Neural cell (in vitro differentiated cells): ENCODE data around the gene TTC21A. TPM values are rescaled to one million over a fixed set of nuclear protein-coding genes. Genes with fewer than 3 reads are reported as not detected.

ENCODE experiments used
- H2AFZ ChIP-seq: fragments of 200-600, 300-800 bp; sonication (generic), shearing (Covaris generic); 2 replicates; pipeline ENCODE4 v1.6.0; 2014; ENCODE audit warnings: low read depth, mild to moderate bottlenecking, antibody characterized with exemption, low read length, moderate library complexity
- H3F3A ChIP-seq: fragments of 200-600 bp; shearing (Covaris generic); 2 replicates; pipeline ENCODE4 v1.6.1; 2016; ENCODE audit warnings: mild to moderate bottlenecking, moderate library complexity, mixed read lengths, antibody characterized with exemption, low read length; ENCODE audit not compliant: insufficient read depth, poor library complexity, severe bottlenecking
- H3K27ac ChIP-seq: fragments of 200-600, 300-800 bp; sonication (generic), shearing (Covaris generic); 2 replicates; pipeline ENCODE4 v1.5.1; 2014; ENCODE audit warnings: mild to moderate bottlenecking, low read length, moderate library complexity
- H3K27me3 ChIP-seq: fragments of 300-800, 200-600 bp; sonication (generic), shearing (Covaris generic); 2 replicates; pipeline ENCODE4 v1.6.0; 2014; ENCODE audit warnings: mild to moderate bottlenecking, low read depth, low read length, moderate library complexity; ENCODE audit not compliant: insufficient read depth
- H3K36me3 ChIP-seq: fragments of 300-800, 200-600 bp; sonication (generic), shearing (Covaris generic); 2 replicates; pipeline ENCODE4 v1.5.1; 2014; ENCODE audit warnings: mild to moderate bottlenecking, antibody characterized with exemption, low read length, moderate library complexity; ENCODE audit not compliant: insufficient read depth
- H3K4me2 ChIP-seq: fragments of 300-800, 200-600 bp; sonication (generic), shearing (Covaris generic); 2 replicates; pipeline ENCODE4 v1.6.0; 2014; ENCODE audit warnings: mild to moderate bottlenecking, low read length
- H3K4me3 ChIP-seq: fragments of 300-800, 200-600 bp; sonication (generic), shearing (Covaris generic); 2 replicates; pipeline ENCODE4 v1.5.1; 2014; ENCODE audit warnings: mild to moderate bottlenecking, low read length, moderate library complexity
- H3K79me2 ChIP-seq: fragments of 200-600 bp; shearing (Covaris generic); replicated peaks from 2 replicates; pipeline ENCODE4 v1.6.0; 2014; ENCODE audit warnings: mild to moderate bottlenecking, low read length, moderate library complexity; ENCODE audit not compliant: insufficient read depth
- H3K9ac ChIP-seq: fragments of 300-800, 200-600 bp; sonication (generic), shearing (Covaris generic); 2 replicates; pipeline ENCODE4 v1.6.1; 2016; ENCODE audit warnings: mild to moderate bottlenecking, low read length, mixed read lengths
- H3K9me2 ChIP-seq: fragments of 200-600 bp; shearing (Covaris generic); 2 replicates; pipeline ENCODE4 v1.6.1; 2016; ENCODE audit warnings: mild to moderate bottlenecking, low read length, mixed read lengths; ENCODE audit not compliant: insufficient read depth
- H3K9me3 ChIP-seq: fragments of 200-600, 300-800 bp; sonication (generic), shearing (Covaris generic); 2 replicates; pipeline ENCODE4 v1.6.1; 2016; ENCODE audit warnings: mild to moderate bottlenecking, mixed run types, low read length, moderate library complexity, mixed read lengths
- H4K20me1 ChIP-seq: fragments of 200-600 bp; shearing (Covaris generic); 2 replicates; pipeline ENCODE4 v1.6.1; 2016; ENCODE audit warnings: mild to moderate bottlenecking, mixed run types; ENCODE audit not compliant: insufficient read depth
- CTCF ChIP-seq: fragments of 450-650 bp; IDR thresholded peaks from 2 replicates; pipeline ENCODE4 v1.5.1; 2014; ENCODE audit warnings: antibody characterized with exemption, mild to moderate bottlenecking, moderate library complexity; ENCODE audit not compliant: poor library complexity, severe bottlenecking
- EP300 ChIP-seq: fragments of 450-650 bp; conservative IDR thresholded peaks from 2 replicates; pipeline ENCODE4 v1.6.1; 2014; ENCODE audit warnings: antibody characterized with exemption, mild to moderate bottlenecking, moderate library complexity; ENCODE audit not compliant: poor library complexity, severe bottlenecking
- EZH2 ChIP-seq: fragments of 200-600, 300-800 bp; shearing (Covaris generic), sonication (generic); IDR thresholded peaks from 2 replicates; pipeline ENCODE4 v1.6.1; 2014; ENCODE audit warnings: antibody characterized with exemption, low read length, borderline replicate concordance, mild to moderate bottlenecking; ENCODE audit not compliant: insufficient read depth, poor library complexity, severe bottlenecking
- MXI1 ChIP-seq: fragments of 450-650 bp; conservative IDR thresholded peaks from 2 replicates; pipeline ENCODE4 v1.6.1; 2014; ENCODE audit warnings: antibody characterized with exemption, mild to moderate bottlenecking; ENCODE audit not compliant: poor library complexity, severe bottlenecking
- POLR2AphosphoS5 ChIP-seq: IDR thresholded peaks from 2 replicates; pipeline ENCODE4 v1.6.1; 2012
- RAD21 ChIP-seq: fragments of 450-650 bp; conservative IDR thresholded peaks from 2 replicates; pipeline ENCODE4 v1.6.1; 2014; ENCODE audit warnings: antibody characterized with exemption, mild to moderate bottlenecking, moderate library complexity
- REST ChIP-seq: IDR thresholded peaks from 2 replicates; pipeline ENCODE4 v1.6.1; 2012; ENCODE audit warnings: borderline replicate concordance
- SMC3 ChIP-seq: fragments of 450-650 bp; conservative IDR thresholded peaks from 2 replicates; pipeline ENCODE4 v1.6.1; 2014; ENCODE audit warnings: antibody characterized with exemption, mild to moderate bottlenecking, moderate library complexity; ENCODE audit not compliant: poor library complexity
- TAF1 ChIP-seq: IDR thresholded peaks from 2 replicates; pipeline ENCODE4 v1.6.1; 2012; ENCODE audit warnings: low read depth
- polyA plus RNA-seq: library from polyadenylated mRNA; depleted of rRNA; stranded (reverse); fragments of >200 nt; gene quantifications from 2 replicates; pipeline ENCODE4 v1.2.3, GENCODE V29; 2014

TTC21A gene
- polyA plus RNA-seq, 1 donor from 2014 or later = 6.2 TPM

GRCh38 chr3:39088456-39088855, 19.0 kb upstream of the TTC21A start:
- H3K9me2 ChIP-seq = no peaks in the 10 kb centered on the region
- H3K27ac ChIP-seq = no peak overlapping the region
- H2AFZ ChIP-seq = no peak overlapping the region
- no peak overlapping the region for H3K4me3 ChIP-seq
- H3K36me3 ChIP-seq = peaks cover 15% of the 10 kb centered on the region
- no peaks in the 10 kb centered on the region for H3K9me3 ChIP-seq
- H3K9ac ChIP-seq = no peak overlapping the region
- TF ChIP-seq POLR2AphosphoS5 = no peak
- no peak for TF ChIP-seq CTCF
- no peak for TF ChIP-seq REST
- TF ChIP-seq RAD21 = no peak
- no peak for TF ChIP-seq SMC3
- no peak for TF ChIP-seq EP300
- TF ChIP-seq EZH2 = no peak
- TF ChIP-seq TAF1 = no peak
- TF ChIP-seq MXI1 = no peak
- no peaks in the 10 kb centered on the region for H4K20me1 ChIP-seq
- H3K27me3 ChIP-seq = no peaks in the 10 kb centered on the region
- H3K79me2 ChIP-seq = no peaks in the 10 kb centered on the region
- no peak overlapping the region for H3K4me2 ChIP-seq
- no peaks in the 10 kb centered on the region for H3F3A ChIP-seq

- TF ChIP-seq EP300 = no peak
- TF ChIP-seq POLR2AphosphoS5 = no peak
- TF ChIP-seq TAF1 = no peak
- TF ChIP-seq SMC3 = no peak
- TF ChIP-seq REST = no peak
- TF ChIP-seq EZH2 = no peak
- no peak for TF ChIP-seq MXI1
- TF ChIP-seq CTCF = no peak
- TF ChIP-seq RAD21 = no peak
- no peaks in the 10 kb centered on the region for H4K20me1 ChIP-seq
- peaks cover 19% of the 10 kb centered on the region for H3K36me3 ChIP-seq
- no peak overlapping the region for H3K27ac ChIP-seq
- no peak overlapping the region for H3K4me3 ChIP-seq
- H3K9ac ChIP-seq = no peak overlapping the region
- H3F3A ChIP-seq = no peaks in the 10 kb centered on the region
- H3K9me2 ChIP-seq = no peaks in the 10 kb centered on the region
- no peak overlapping the region for H3K4me2 ChIP-seq
- H3K9me3 ChIP-seq = no peaks in the 10 kb centered on the region
- H3K27me3 ChIP-seq = no peaks in the 10 kb centered on the region
- no peak overlapping the region for H2AFZ ChIP-seq
- H3K79me2 ChIP-seq = no peaks in the 10 kb centered on the region
Observed at GRCh38 chr3:39088889-39089288, 18.6 kb upstream of the TTC21A start.
